ENCODE results near the gene NUP214. TPM values are rescaled to one million over a fixed set of nuclear protein-coding genes. Genes with fewer than 3 reads are reported as not detected.
A peak's percentile ranks its signal among the peaks of the same experiment; 100 is the strongest.

Gene NUP214
- polyA plus RNA-seq, 1 of the 3 experiments (the other 2 are of a cell fraction) = 8.0 TPM

DNA sequence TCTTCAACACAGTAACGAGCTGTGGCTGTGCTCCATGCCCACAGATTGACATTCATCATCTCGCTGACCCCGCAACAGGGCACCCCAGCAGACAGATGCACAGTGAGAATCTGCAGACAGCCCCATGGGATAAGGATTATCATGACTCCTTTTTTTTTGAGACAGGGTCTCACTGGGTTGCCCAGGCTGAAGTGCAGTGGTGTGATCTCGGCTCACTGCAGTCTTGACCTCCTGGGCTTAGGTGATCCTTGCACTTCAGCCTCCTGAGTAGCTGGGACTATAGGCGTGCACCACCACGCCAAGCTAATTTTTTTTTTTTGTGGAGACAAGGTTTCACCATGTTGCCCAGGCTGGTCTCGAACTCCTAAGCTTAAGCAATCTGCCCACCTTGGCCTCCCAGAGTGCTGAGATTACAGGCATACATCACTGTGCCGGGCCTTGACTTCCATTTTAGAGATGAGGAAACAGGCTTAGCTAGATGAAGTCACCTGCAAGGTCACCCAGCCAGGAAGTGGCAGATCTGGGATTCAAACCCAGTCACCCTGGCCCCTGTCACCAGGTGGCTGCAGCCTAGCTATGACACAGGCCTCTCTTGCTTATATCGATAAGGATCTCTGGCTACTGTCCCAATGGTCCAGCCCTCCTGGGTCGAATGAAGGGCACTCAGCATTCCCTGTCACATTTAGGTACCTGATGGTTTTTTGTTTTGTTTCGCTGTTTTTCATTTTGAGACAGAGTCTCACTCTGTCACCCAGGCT, 24.0 kb upstream of the NUP214 start:
- H3K36me3 ChIP-seq (replicated peaks in 1 of 2; ENCODE audit: control insufficient read depth in 1 of 2, insufficient read depth in 2 of 2, low read length in 1 of 2) = no peaks in the 10 kb centered on the region
- H3K4me1 ChIP-seq (ENCODE audit: control insufficient read depth in 1 of 2, insufficient read depth in 2 of 2, low read depth in 1 of 2, low read length in 1 of 2) = peaks cover 0 to 4% of the 10 kb centered on the region in 2 experiments; a peak in 1 of 4 replicates
- no peaks in the 10 kb centered on the region for H4K20me1 ChIP-seq (ENCODE audit: insufficient read depth)
- no peak overlapping the region for H3K27ac ChIP-seq (ENCODE audit: low read depth in 2 of 2, low read length in 1 of 2)
- H3F3A ChIP-seq (replicated peaks; ENCODE audit: insufficient read depth) = no peaks in the 10 kb centered on the region
- 81% methylated on average over 11 of the region's 11 CpGs for WGBS (ENCODE audit: low lambda C conversion rate)
- peak; percentile 64 for DNase-seq
- no peaks in the 10 kb centered on the region for H3K79me2 ChIP-seq (ENCODE audit: insufficient read depth)
- CTCF ChIA-PET = interaction anchor here (1.4 to 1.7 kb wide), 3 partner anchors 44 to 76 kb away, joined by 3 to 9 read pairs (median 3); no protein-coding TSS in a partner anchor
- no peak overlapping the region for H2AFZ ChIP-seq (ENCODE audit: low read depth)
- peaks cover 11% of the 10 kb centered on the region; the same call in 1 of the 2 replicates for H3K27me3 ChIP-seq (ENCODE audit: insufficient read depth)
- POLR2A ChIA-PET = interaction anchor here (3.2 kb wide), 1 partner anchor 24 kb away, joined by 13 read pairs; the partner anchor contains the start of gene NUP214
- H3K9me2 ChIP-seq = no peaks in the 10 kb centered on the region
- no peaks in the 10 kb centered on the region for H3K9me3 ChIP-seq
- no peak overlapping the region for H3K4me2 ChIP-seq
- no peak for TF ChIP-seq GABPA (IDR thresholded peaks at IDR 0.05; ENCODE audit: low read depth)
- no peak for TF ChIP-seq RCOR1 (IDR thresholded peaks at IDR 0.05; ENCODE audit: low read length)
- TF ChIP-seq, protein P1, sequence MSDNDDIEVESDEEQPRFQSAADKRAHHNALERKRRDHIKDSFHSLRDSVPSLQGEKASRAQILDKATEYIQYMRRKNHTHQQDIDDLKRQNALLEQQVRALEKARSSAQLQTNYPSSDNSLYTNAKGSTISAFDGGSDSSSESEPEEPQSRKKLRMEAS (IDR thresholded peaks at IDR 0.05; ENCODE audit: low read depth) = no peak
- TF ChIP-seq FOXJ3 (CRISPR knock-in tag; IDR thresholded peaks at IDR 0.05) = no peak
- TF ChIP-seq, protein P2, sequence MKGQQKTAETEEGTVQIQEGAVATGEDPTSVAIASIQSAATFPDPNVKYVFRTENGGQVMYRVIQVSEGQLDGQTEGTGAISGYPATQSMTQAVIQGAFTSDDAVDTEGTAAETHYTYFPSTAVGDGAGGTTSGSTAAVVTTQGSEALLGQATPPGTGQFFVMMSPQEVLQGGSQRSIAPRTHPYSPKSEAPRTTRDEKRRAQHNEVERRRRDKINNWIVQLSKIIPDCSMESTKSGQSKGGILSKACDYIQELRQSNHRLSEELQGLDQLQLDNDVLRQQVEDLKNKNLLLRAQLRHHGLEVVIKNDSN (IDR thresholded peaks at IDR 0.05; ENCODE audit: borderline replicate concordance, low read depth) = no peak
- no peak for TF ChIP-seq SIN3A (IDR thresholded peaks at IDR 0.05; ENCODE audit: borderline replicate concordance, low read depth, low read length)
- no peak for TF ChIP-seq RFX5 (IDR thresholded peaks at IDR 0.05; ENCODE audit: low read length)
- TF ChIP-seq GATA2 (CRISPR knock-in tag; IDR thresholded peaks at IDR 0.05) = no peak
- no peak for TF ChIP-seq EP300 (IDR thresholded peaks at IDR 0.05; ENCODE audit: borderline replicate concordance in 1 of 2, low read depth in 1 of 2, low read length in 1 of 2)
- no peak for TF ChIP-seq FOXM1 (IDR thresholded peaks at IDR 0.05; ENCODE audit: low read depth)
- TF ChIP-seq TCF12 (IDR thresholded peaks at IDR 0.05) = no peak
- TF ChIP-seq MXI1 (IDR thresholded peaks at IDR 0.05; ENCODE audit: low read depth, low read length) = no peak
- no peak for TF ChIP-seq POLR2AphosphoS5 (IDR thresholded peaks at IDR 0.05; ENCODE audit: low read depth, low read length)
- H3K4me3 ChIP-seq (ENCODE audit: low read depth in 2 of 2, low read length in 1 of 2) = no peak overlapping the region
- no peak overlapping the region for H3K9ac ChIP-seq

DNA sequence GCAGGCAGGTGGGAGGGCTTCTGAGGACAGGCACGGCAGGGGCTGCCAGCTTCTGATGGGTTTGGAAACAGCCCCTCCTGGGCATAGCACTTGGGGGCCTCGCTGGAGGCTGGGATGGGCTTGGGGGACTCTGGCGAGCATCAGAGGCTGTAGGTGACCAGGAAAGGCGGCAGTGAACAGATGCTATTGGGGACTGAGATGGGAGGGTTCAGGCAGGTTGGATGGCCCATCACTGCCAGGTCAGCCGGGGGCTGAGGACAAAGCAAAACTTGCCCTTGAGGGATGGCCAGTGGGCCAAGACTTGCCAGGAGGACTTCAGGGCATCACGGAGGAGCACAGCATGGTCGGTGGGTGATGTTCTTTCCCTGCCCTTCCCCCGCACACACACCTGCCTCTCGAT, 22.4 kb upstream of the NUP214 start:
- Histone ChIP-seq H3F3A (replicated peaks; ENCODE audit: insufficient read depth) (no peaks in the 10 kb centered on the region), H3K9me3 (no peaks in the 10 kb centered on the region), H4K20me1 (ENCODE audit: insufficient read depth) (no peaks in the 10 kb centered on the region), H3K79me2 (ENCODE audit: insufficient read depth) (no peaks in the 10 kb centered on the region), H3K4me3 (ENCODE audit: low read depth in 2 of 2, low read length in 1 of 2) (no peak overlapping the region), H3K9me2 (no peaks in the 10 kb centered on the region), H3K27me3 (ENCODE audit: insufficient read depth) (no peaks in the 10 kb centered on the region; the same call in 1 of the 2 replicates), H3K36me3 (replicated peaks in 1 of 2; ENCODE audit: control insufficient read depth in 1 of 2, insufficient read depth in 2 of 2, low read length in 1 of 2) (no peaks in the 10 kb centered on the region), H3K4me1 (ENCODE audit: control insufficient read depth in 1 of 2, insufficient read depth in 2 of 2, low read depth in 1 of 2, low read length in 1 of 2) (no peaks in the 10 kb centered on the region; a peak in 1 of 4 replicates), H2AFZ (ENCODE audit: low read depth) (no peak overlapping the region), H3K9ac (no peak overlapping the region), H3K4me2 (no peak overlapping the region), H3K27ac (ENCODE audit: low read depth in 2 of 2, low read length in 1 of 2) (no peak overlapping the region)
- 76% methylated on average over 8 of the region's 9 CpGs for WGBS (ENCODE audit: low lambda C conversion rate)
- TF ChIP-seq, protein P3, sequence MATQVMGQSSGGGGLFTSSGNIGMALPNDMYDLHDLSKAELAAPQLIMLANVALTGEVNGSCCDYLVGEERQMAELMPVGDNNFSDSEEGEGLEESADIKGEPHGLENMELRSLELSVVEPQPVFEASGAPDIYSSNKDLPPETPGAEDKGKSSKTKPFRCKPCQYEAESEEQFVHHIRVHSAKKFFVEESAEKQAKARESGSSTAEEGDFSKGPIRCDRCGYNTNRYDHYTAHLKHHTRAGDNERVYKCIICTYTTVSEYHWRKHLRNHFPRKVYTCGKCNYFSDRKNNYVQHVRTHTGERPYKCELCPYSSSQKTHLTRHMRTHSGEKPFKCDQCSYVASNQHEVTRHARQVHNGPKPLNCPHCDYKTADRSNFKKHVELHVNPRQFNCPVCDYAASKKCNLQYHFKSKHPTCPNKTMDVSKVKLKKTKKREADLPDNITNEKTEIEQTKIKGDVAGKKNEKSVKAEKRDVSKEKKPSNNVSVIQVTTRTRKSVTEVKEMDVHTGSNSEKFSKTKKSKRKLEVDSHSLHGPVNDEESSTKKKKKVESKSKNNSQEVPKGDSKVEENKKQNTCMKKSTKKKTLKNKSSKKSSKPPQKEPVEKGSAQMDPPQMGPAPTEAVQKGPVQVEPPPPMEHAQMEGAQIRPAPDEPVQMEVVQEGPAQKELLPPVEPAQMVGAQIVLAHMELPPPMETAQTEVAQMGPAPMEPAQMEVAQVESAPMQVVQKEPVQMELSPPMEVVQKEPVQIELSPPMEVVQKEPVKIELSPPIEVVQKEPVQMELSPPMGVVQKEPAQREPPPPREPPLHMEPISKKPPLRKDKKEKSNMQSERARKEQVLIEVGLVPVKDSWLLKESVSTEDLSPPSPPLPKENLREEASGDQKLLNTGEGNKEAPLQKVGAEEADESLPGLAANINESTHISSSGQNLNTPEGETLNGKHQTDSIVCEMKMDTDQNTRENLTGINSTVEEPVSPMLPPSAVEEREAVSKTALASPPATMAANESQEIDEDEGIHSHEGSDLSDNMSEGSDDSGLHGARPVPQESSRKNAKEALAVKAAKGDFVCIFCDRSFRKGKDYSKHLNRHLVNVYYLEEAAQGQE (IDR thresholded peaks at IDR 0.05; ENCODE audit: low read depth, low read length) = no peak
- TF ChIP-seq RAD21 (IDR thresholded peaks at IDR 0.05; ENCODE audit: low read length) = no peak
- TF ChIP-seq, protein P4, sequence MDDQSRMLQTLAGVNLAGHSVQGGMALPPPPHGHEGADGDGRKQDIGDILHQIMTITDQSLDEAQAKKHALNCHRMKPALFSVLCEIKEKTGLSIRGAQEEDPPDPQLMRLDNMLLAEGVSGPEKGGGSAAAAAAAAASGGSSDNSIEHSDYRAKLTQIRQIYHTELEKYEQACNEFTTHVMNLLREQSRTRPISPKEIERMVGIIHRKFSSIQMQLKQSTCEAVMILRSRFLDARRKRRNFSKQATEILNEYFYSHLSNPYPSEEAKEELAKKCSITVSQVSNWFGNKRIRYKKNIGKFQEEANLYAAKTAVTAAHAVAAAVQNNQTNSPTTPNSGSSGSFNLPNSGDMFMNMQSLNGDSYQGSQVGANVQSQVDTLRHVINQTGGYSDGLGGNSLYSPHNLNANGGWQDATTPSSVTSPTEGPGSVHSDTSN (IDR thresholded peaks at IDR 0.05) = no peak
- TF ChIP-seq POLR2AphosphoS5 (IDR thresholded peaks at IDR 0.05; ENCODE audit: low read depth, low read length) = no peak
- no peak for TF ChIP-seq FOXJ3 (CRISPR knock-in tag; IDR thresholded peaks at IDR 0.05)
- no peak for TF ChIP-seq JUND (IDR thresholded peaks at IDR 0.05)
- no peak for TF ChIP-seq EZH2phosphoT487 (IDR thresholded peaks at IDR 0.05; ENCODE audit: borderline replicate concordance, low read depth)
- DNase-seq = no peak
- ChIA-PET POLR2A (no interaction called here), CTCF (interaction anchor here (1.7 kb wide), 1 partner anchor 45 kb away, joined by 9 read pairs; no protein-coding TSS in a partner anchor)

All from SK-N-SH (cell line).